Lower leg skin (tissue), 4 donors: ENCODE measurements around the gene WDR62. TPM values are rescaled to one million over a fixed set of nuclear protein-coding genes. Genes with fewer than 3 reads are reported as not detected.

Experiments used
- DNase-seq, 2 donors: peaks; one replicate each; pipeline ENCODE4 v3.0.0-alpha.2; 2019; ENCODE audit warnings: low spot score in 2 of 2
- H3K4me3 ChIP-seq: fragments of 200-600 bp; sonication (generic); 2 replicates; pipeline ENCODE4 v1.5.1; 2017; ENCODE audit warnings: mild to moderate bottlenecking, low read depth; ENCODE audit not compliant: poor library complexity, severe bottlenecking
- CTCF ChIP-seq, 3 donors: fragments of 450-650 bp; IDR thresholded peaks; one replicate each; pipeline ENCODE4 v1.5.1; 2016; ENCODE audit warnings: antibody characterized with exemption in 3 of 3, mild to moderate bottlenecking in 3 of 3, moderate library complexity in 2 of 3
- POLR2A ChIP-seq, 2 donors: fragments of 450-650 bp; IDR thresholded peaks; one replicate each; pipeline ENCODE4 v1.6.1; 2016 to 2017; ENCODE audit warnings: antibody characterized with exemption in 2 of 2, mild to moderate bottlenecking in 1 of 2, moderate library complexity in 1 of 2
- WGBS, 2 donors: methylation state at CpG; one replicate each; pipeline ENCODE4 v1.1.5; 2018; 5-methylcytosine and 5-hydroxymethylcytosine counted together
- intact Hi-C: fragments of 100-400 bp; cut with DNase I; formaldehyde crosslinking; loops from one replicate; pipeline ENCODE4 v1.15.0; 2023; ENCODE audit warnings: low total_unique reads
- total RNA-seq, 4 donors: library from RNA; depleted of rRNA; stranded (reverse); fragments of >200 nt; gene quantifications; one replicate each; pipeline ENCODE4 v1.1.0, GENCODE V29; 2016

The WDR62 gene
- total RNA-seq, 4 donors from 2014 or later, result 1.3 to 3.0 (median 2.3) TPM

GRCh38 chr19:36142046-36142445, 87.3 kb downstream of the WDR62 start:
- intact Hi-C loops, result no loop called here
- 94% methylated on average over 14 of the region's 14 CpGs for WGBS, 2 donors
- no peak overlapping the region for H3K4me3 ChIP-seq
- no peak for DNase-seq
- TF ChIP-seq CTCF (IDR thresholded peaks at IDR 0.05), result no peak
- TF ChIP-seq POLR2A (IDR thresholded peaks at IDR 0.05), result no peak

GRCh38 chr19:36142496-36142895, 87.8 kb downstream of the WDR62 start:
- 89 to 95% methylated on average over 9 of the region's 9 CpGs for WGBS, 2 donors
- intact Hi-C loops, result no loop called here
- no peak for DNase-seq
- TF ChIP-seq POLR2A (IDR thresholded peaks at IDR 0.05) (no peak), CTCF (IDR thresholded peaks at IDR 0.05) (no peak)
- H3K4me3 ChIP-seq, result no peak overlapping the region

- 95 to 99% methylated on average over 6 of the region's 6 CpGs for WGBS, 2 donors
- TF ChIP-seq POLR2A (IDR thresholded peaks at IDR 0.05) (no peak), CTCF (IDR thresholded peaks at IDR 0.05) (no peak)
- no peak overlapping the region for H3K4me3 ChIP-seq
- no peak for DNase-seq
- intact Hi-C loops, result no loop called here
These were observed 89.9 kb downstream of the WDR62 start for GRCh38 chr19:36144624-36145023.

GRCh38 chr19:36149673-36150406, 95.1 kb downstream of the WDR62 start:
- WGBS, 2 donors, result 40 to 41% methylated on average over 12 to 13 of the region's 13 CpGs
- intact Hi-C loops, result no loop called here
- no peak for TF ChIP-seq POLR2A (IDR thresholded peaks at IDR 0.05)
- TF ChIP-seq CTCF (IDR thresholded peaks at IDR 0.05), result no peak
- no peak overlapping the region for H3K4me3 ChIP-seq
- DNase-seq, result peak; percentile 76 to 94

GRCh38 chr19:36150586-36150985, 95.9 kb downstream of the WDR62 start:
- TF ChIP-seq CTCF (IDR thresholded peaks at IDR 0.05) (no peak), POLR2A (IDR thresholded peaks at IDR 0.05) (no peak)
- WGBS, 2 donors, result 57 to 71% methylated on average over 5 of the region's 5 CpGs
- intact Hi-C loops, result no loop called here
- DNase-seq, result peak in 1 of 2 donors; percentile 87
- no peak overlapping the region for H3K4me3 ChIP-seq
